Measurements from ENCODE around the gene CLPTM1L. TPM values are rescaled to one million over a fixed set of nuclear protein-coding genes. Genes with fewer than 3 reads are reported as not detected.

Gene CLPTM1L
- total RNA-seq, 1 donor, result 108 TPM

GRCh38 chr5:1280177-1281037 is 64.5 kb downstream of the CLPTM1L start:
- no peak for DNase-seq (ENCODE audit: low read depth)
- H3K4me3 ChIP-seq (ENCODE audit: low read depth, low read length), result no peak overlapping the region
- no peak for TF ChIP-seq CTCF (IDR thresholded peaks at IDR 0.05; ENCODE audit: insufficient read depth, low read length)

GRCh38 chr5:1279443-1280151 is 65.3 kb downstream of the CLPTM1L start:
- H3K4me3 ChIP-seq (ENCODE audit: low read depth, low read length), result no peak overlapping the region
- no peak for DNase-seq (ENCODE audit: low read depth)
- no peak for TF ChIP-seq CTCF (IDR thresholded peaks at IDR 0.05; ENCODE audit: insufficient read depth, low read length)

- no peak overlapping the region for H3K4me3 ChIP-seq (ENCODE audit: low read depth, low read length)
- TF ChIP-seq CTCF (IDR thresholded peaks at IDR 0.05; ENCODE audit: insufficient read depth, low read length), result no peak
- no peak for DNase-seq (ENCODE audit: low read depth)
These were observed 66.0 kb downstream of the CLPTM1L start for GRCh38 chr5:1278656-1279442.

- no peak overlapping the region for H3K4me3 ChIP-seq (ENCODE audit: low read depth, low read length)
- TF ChIP-seq CTCF (IDR thresholded peaks at IDR 0.05; ENCODE audit: insufficient read depth, low read length), result no peak
- DNase-seq (ENCODE audit: low read depth), result no peak
These were observed 66.7 kb downstream of the CLPTM1L start for GRCh38 chr5:1278216-1278615.

DNA sequence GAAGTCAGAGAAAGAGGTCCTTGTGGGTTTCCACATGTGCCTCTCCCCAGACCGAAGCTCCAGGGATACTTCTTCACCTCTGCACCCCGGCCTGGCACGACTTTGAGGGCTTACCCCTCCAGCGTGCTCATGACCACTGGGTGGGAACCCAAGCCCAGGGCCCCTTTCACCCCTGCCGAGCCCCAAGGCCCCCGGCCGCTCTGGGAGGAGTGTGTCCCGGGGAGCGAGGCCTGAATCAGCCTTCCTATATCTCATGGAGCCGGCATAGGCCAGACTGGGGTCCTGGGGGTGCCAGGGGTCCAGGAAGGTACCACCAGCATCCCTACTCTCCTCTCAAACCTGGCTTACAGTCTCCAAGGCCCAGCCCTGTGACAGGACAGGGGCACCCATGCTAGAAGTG is 67.1 kb downstream of the CLPTM1L start:
- DNase-seq (ENCODE audit: low read depth), result no peak
- no peak for TF ChIP-seq CTCF (IDR thresholded peaks at IDR 0.05; ENCODE audit: insufficient read depth, low read length)

GRCh38 chr5:1277331-1277730 is 67.6 kb downstream of the CLPTM1L start:
- no peak for DNase-seq (ENCODE audit: low read depth)
- TF ChIP-seq CTCF (IDR thresholded peaks at IDR 0.05; ENCODE audit: insufficient read depth, low read length), result no peak

More for the DNA sequence above, 67.1 kb downstream of the CLPTM1L start:
- H3K4me3 ChIP-seq (ENCODE audit: low read depth, low read length), result no peak overlapping the region

More at GRCh38 chr5:1277331-1277730, 67.6 kb downstream of the CLPTM1L start:
- no peak overlapping the region for H3K4me3 ChIP-seq (ENCODE audit: low read depth, low read length)
